ENCODE data around the gene GRN. TPM values are rescaled to one million over a fixed set of nuclear protein-coding genes. Genes with fewer than 3 reads are reported as not detected.
A peak's percentile ranks its signal among the peaks of the same experiment; 100 is the strongest.
"Not testable (repeated sequence)": the region's sequence is repeated elsewhere in the genome, so short reads cannot be mapped to it uniquely, and the experiment has no call there.

GRN gene
- total RNA-seq, 3 donors from 2014 or later: 166 to 372 (median 252) TPM

GRCh38 chr17:44361292-44362260, 16.5 kb downstream of the GRN start:
- no peaks in the 10 kb centered on the region for H3K9me3 ChIP-seq
- H3K36me3 ChIP-seq: no peaks in the 10 kb centered on the region
- H3K4me1 ChIP-seq: peaks cover 0 to 4% of the 10 kb centered on the region in 2 donors
- intact Hi-C loops (cut with DNase I; ENCODE audit: low total_unique reads): no loop called here
- no peak overlapping the region for H3K4me3 ChIP-seq
- DNase-seq (ENCODE audit: low spot score in 2 of 2): no peak
- no peak overlapping the region for H3K27ac ChIP-seq
- TF ChIP-seq POLR2A (IDR thresholded peaks at IDR 0.05): no peak
- TF ChIP-seq POLR2AphosphoS5 (IDR thresholded peaks at IDR 0.05): no peak
- no peak for TF ChIP-seq CTCF (IDR thresholded peaks at IDR 0.05)
- no peaks in the 10 kb centered on the region for H3K27me3 ChIP-seq

- H3K27me3 ChIP-seq: no peaks in the 10 kb centered on the region
- H3K4me3 ChIP-seq: peak overlapping the region; percentile 50 to 85 (median 74)
- H3K4me1 ChIP-seq: peaks cover 0 to 4% of the 10 kb centered on the region in 2 donors
- H3K9me3 ChIP-seq: no peaks in the 10 kb centered on the region
- DNase-seq (ENCODE audit: low spot score in 2 of 2): no peak
- H3K36me3 ChIP-seq: no peaks in the 10 kb centered on the region
- TF ChIP-seq CTCF (IDR thresholded peaks at IDR 0.05) (no peak), POLR2A (IDR thresholded peaks at IDR 0.05) (no peak), POLR2AphosphoS5 (IDR thresholded peaks at IDR 0.05) (no peak)
- intact Hi-C loops (cut with DNase I; ENCODE audit: low total_unique reads): no loop called here
- no peak overlapping the region for H3K27ac ChIP-seq
Measured at GRCh38 chr17:44362459-44362948, 17.4 kb downstream of the GRN start.

GRCh38 chr17:44362949-44363612, 18.0 kb downstream of the GRN start:
- no peak for TF ChIP-seq POLR2AphosphoS5 (IDR thresholded peaks at IDR 0.05)
- TF ChIP-seq POLR2A (IDR thresholded peaks at IDR 0.05): no peak
- no peak for TF ChIP-seq CTCF (IDR thresholded peaks at IDR 0.05)
- DNase-seq (ENCODE audit: low spot score in 2 of 2): no peak
- Histone ChIP-seq H3K9me3 (no peaks in the 10 kb centered on the region), H3K4me1 (peaks cover 0 to 4% of the 10 kb centered on the region in 2 donors), H3K36me3 (no peaks in the 10 kb centered on the region), H3K27me3 (no peaks in the 10 kb centered on the region), H3K27ac (no peak overlapping the region), H3K4me3 (peak overlapping the region; percentile 50 to 85 (median 74))
- intact Hi-C loops (cut with DNase I; ENCODE audit: low total_unique reads): no loop called here

GRCh38 chr17:44363613-44364159, 18.6 kb downstream of the GRN start, which contains the start of gene FAM171A2:
Gene FAM171A2, minus strand, starts transcription at chr17:44363853. Its CDS starts 139 bp downstream, at chr17:44363714.
- Histone ChIP-seq H3K9me3 (no peaks in the 10 kb centered on the region), H3K27ac (no peak within 1 kb of the TSS), H3K4me3 (peak within 1 kb of the TSS; percentile 50 to 85 (median 74)), H3K36me3 (no peaks in the 10 kb centered on the region), H3K4me1 (peaks cover 0 to 4% of the 10 kb centered on the region in 2 donors), H3K27me3 (no peaks in the 10 kb centered on the region)
- TF ChIP-seq POLR2AphosphoS5 (IDR thresholded peaks at IDR 0.05) (no peak), CTCF (IDR thresholded peaks at IDR 0.05) (peak in 1 of 3 donors; percentile 55)
- DNase-seq (ENCODE audit: low spot score in 2 of 2): no peak
- intact Hi-C loops (cut with DNase I; ENCODE audit: low total_unique reads): no loop called here

- H3K4me1 ChIP-seq; H3K27me3 ChIP-seq; H3K27ac ChIP-seq; H3K36me3 ChIP-seq; intact Hi-C loops (cut with DNase I; ENCODE audit: low total_unique reads); H3K9me3 ChIP-seq; DNase-seq (ENCODE audit: low spot score in 2 of 2); H3K4me3 ChIP-seq: not testable (repeated sequence)
Measured at GRCh38 chr17:44365051-44365450, 19.9 kb downstream of the GRN start.

All from breast epithelium (tissue), 4 donors.